HepG2 (cell line): ENCODE measurements around the gene UQCRC1. TPM values are rescaled to one million over a fixed set of nuclear protein-coding genes. Genes with fewer than 3 reads are reported as not detected.

Experiments used
- ATAC-seq: fragments of 200-7000 bp; cut with Tn5 transposase; 3 replicates; pipeline ENCODE4 v1.9.1; 2020; ENCODE audit warnings: mild to moderate bottlenecking, moderate library complexity
- BruUV-seq: library from RNA; stranded (reverse); fragments of 400-500 nt; replicated peaks from 2 replicates; lab custom pipeline; 2021; lab: Mats Ljungman, UMichigan
- CTCF ChIA-PET: fragments of 300-600 bp; formaldehyde crosslinking; extraction: SDS; loops from one replicate; lab custom pipeline; 2021; ENCODE audit warnings: low total read pairs, inconsistent platforms, low intra/inter-chr PET ratio; lab: Yijun Ruan, JAX
- POLR2A ChIA-PET: fragments of 350-600 bp; sonication (Branson Sonifier 250); formaldehyde crosslinking; loops from one replicate; lab custom pipeline; 2020; ENCODE audit warnings: antibody characterized with exemption, inconsistent platforms; lab: Yijun Ruan, JAX
- DNase-seq: peaks from one replicate; pipeline ENCODE4 v3.0.0-alpha.2; 2015; ENCODE audit warnings: low spot score
- FAIRE-seq: peaks from 3 replicates; lab custom pipeline; 2011; peaks lifted over from hg19 to GRCh38; lab: Jason Lieb, UNC
- H2AFZ ChIP-seq: one replicate; pipeline ENCODE4 v1.6.1; 2011; ENCODE audit warnings: low read length, inconsistent platforms
- H3K27ac ChIP-seq: fragments of 300-600 bp; 3 replicates; pipeline ENCODE4 v1.8.0; 2011; ENCODE audit warnings: mixed run types, mild to moderate bottlenecking, mixed read lengths, low read length, inconsistent platforms; ENCODE audit not compliant: insufficient read depth; ENCODE audit errors: extremely low read length
- H3K27me3 ChIP-seq, 2 experiments: fragments of 200-600 bp in 1 of 2; 2 replicates in 1 of 2; 3 replicates in 1 of 2; pipeline versions ENCODE4 v1.6.0 to v1.8.0; 2011; ENCODE audit warnings: low read length in 2 of 2, mild to moderate bottlenecking in 2 of 2, moderate library complexity in 2 of 2, inconsistent platforms in 1 of 2; ENCODE audit not compliant: insufficient read depth in 2 of 2, control insufficient read depth in 1 of 2
- H3K36me3 ChIP-seq, 2 experiments: fragments of 200-600 bp in 1 of 2; replicated peaks in 1 of 2; 2 replicates in 1 of 2; 3 replicates in 1 of 2; pipeline versions ENCODE4 v1.5.1 to v1.8.0; 2011; ENCODE audit warnings: low read length in 2 of 2, inconsistent platforms in 1 of 2; ENCODE audit not compliant: insufficient read depth in 2 of 2, control insufficient read depth in 1 of 2
- H3K4me1 ChIP-seq: 2 replicates; pipeline ENCODE4 v1.5.1; 2012; ENCODE audit warnings: low read length, inconsistent platforms; ENCODE audit not compliant: insufficient read depth
- H3K4me2 ChIP-seq: 2 replicates; pipeline ENCODE4 v1.6.0; 2011; ENCODE audit warnings: low read depth, low read length, inconsistent platforms
- H3K4me3 ChIP-seq, 3 experiments: fragments of 200-600 bp in 1 of 3; sonication (generic), shearing (Covaris generic) in 1 of 3; replicated peaks in 1 of 3; 2 replicates each; pipeline ENCODE4 v1.5.1; 2011 to 2016; ENCODE audit warnings: low read length in 3 of 3, inconsistent platforms in 2 of 3, low read depth in 2 of 3, mild to moderate bottlenecking in 2 of 3, control low read depth in 1 of 3, mixed read lengths in 1 of 3; ENCODE audit not compliant: insufficient read depth in 1 of 3
- H3K79me2 ChIP-seq: one replicate; pipeline ENCODE4 v1.6.1; 2011; ENCODE audit warnings: low read length, inconsistent platforms; ENCODE audit not compliant: insufficient read depth
- H3K9ac ChIP-seq: 2 replicates; pipeline ENCODE4 v1.6.0; 2011; ENCODE audit warnings: mild to moderate bottlenecking, low read depth, low read length, inconsistent platforms; ENCODE audit not compliant: insufficient read depth
- H3K9me3 ChIP-seq: 2 replicates; pipeline ENCODE4 v1.5.1; 2012; ENCODE audit warnings: mild to moderate bottlenecking, low read length
- H4K20me1 ChIP-seq: 2 replicates; pipeline ENCODE4 v1.6.0; 2011; ENCODE audit warnings: inconsistent platforms, mild to moderate bottlenecking, low read length, moderate library complexity; ENCODE audit not compliant: insufficient read depth
- NPAS2 ChIP-seq: sonication (generic); formaldehyde crosslinking; IDR thresholded peaks from 2 replicates; pipeline ENCODE4 v1.8.0; 2022; ENCODE audit warnings: mild to moderate bottlenecking, missing genetic modification reagents, borderline replicate concordance
- PHF21A ChIP-seq: sonication (generic); formaldehyde crosslinking; IDR thresholded peaks from 2 replicates; pipeline ENCODE4 v1.5.0; 2020; ENCODE audit warnings: mild to moderate bottlenecking, missing genetic modification reagents
- TBL1XR1 ChIP-seq: fragments of 150-350 bp; IDR thresholded peaks from 2 replicates; pipeline ENCODE4 v1.6.1; 2014; ENCODE audit warnings: borderline replicate concordance, low read length; ENCODE audit not compliant: partially characterized antibody
- ZFX ChIP-seq: sonication (generic); formaldehyde crosslinking; IDR thresholded peaks from 2 replicates; pipeline ENCODE4 v1.4.0; 2020; ENCODE audit warnings: mild to moderate bottlenecking, low read depth, missing genetic modification reagents, moderate library complexity
- ZNF747 ChIP-seq: sonication (generic); formaldehyde crosslinking; IDR thresholded peaks from 2 replicates; pipeline ENCODE4 v1.8.1; 2023; ENCODE audit warnings: missing genetic modification reagents, mild to moderate bottlenecking, borderline replicate concordance
- ZSCAN25 ChIP-seq: sonication (generic); formaldehyde crosslinking; IDR thresholded peaks from 2 replicates; pipeline ENCODE4 v1.8.0; 2022; ENCODE audit warnings: mild to moderate bottlenecking, missing genetic modification reagents
- WGBS: methylation state at CpG from one replicate; pipeline ENCODE4 v1.1.6; 2017; ENCODE audit warnings: low lambda C conversion rate; 5-methylcytosine and 5-hydroxymethylcytosine counted together
- in situ Hi-C: cut with HindIII; loops from 2 replicates; pipeline ENCODE4 v1.10.0; 2017; ENCODE audit warnings: low pct_unique_long_range_greater_than_20kb; ENCODE audit not compliant: extremely low pct_ligation_motif_present
- intact Hi-C: fragments of 100-400 bp; cut with micrococcal nuclease; formaldehyde crosslinking; loops from one replicate; pipeline ENCODE4 v1.10.0; 2022; ENCODE audit not compliant: unreplicated experiment
- polyA plus RNA-seq, 8 experiments: library from polyadenylated mRNA; depleted of rRNA in 3 of 8; stranded (reverse) in 7 of 8; unstranded in 1 of 8; fragments of >200 nt; fragmentation: Illumina TruSeq in 4 of 8; extraction: Trizol in 4 of 8; gene quantifications; 2 replicates each; pipeline versions ENCODE4 v1.2.1 to v1.2.3, GENCODE V29; 2011 to 2016; ENCODE audit warnings: low read depth in 4 of 8, missing spikeins in 1 of 8, mixed read lengths in 1 of 8; ENCODE audit not compliant: insufficient read depth in 1 of 8
- total RNA-seq, 5 experiments: library from RNA; depleted of rRNA; stranded (reverse); fragments of >200 nt; fragmentation: Illumina TruSeq; extraction: Trizol; gene quantifications; 2 replicates each; pipeline ENCODE4 v1.2.3, GENCODE V29; 2016; ENCODE audit warnings: low read depth in 1 of 5
- TF ChIP-seq, protein P1 (sequence below), 2 experiments: sonication (generic) in 1 of 2; formaldehyde crosslinking in 1 of 2; IDR thresholded peaks; 2 replicates each; pipeline versions ENCODE4 v1.4.0 to v1.6.1; 2018 to 2020; ENCODE audit warnings: missing genetic modification reagents in 2 of 2, borderline replicate concordance in 1 of 2, low read depth in 1 of 2, mild to moderate bottlenecking in 1 of 2, missing biosample characterization in 1 of 2
- TF ChIP-seq, protein P2 (sequence below): sonication (generic); formaldehyde crosslinking; IDR thresholded peaks from 2 replicates; pipeline ENCODE4 v1.8.1; 2023; ENCODE audit warnings: mild to moderate bottlenecking, missing genetic modification reagents, borderline replicate concordance
- TF ChIP-seq, protein P3 (sequence below): sonication (generic); formaldehyde crosslinking; IDR thresholded peaks from 2 replicates; pipeline ENCODE4 v1.4.0; 2020; ENCODE audit warnings: mild to moderate bottlenecking, missing genetic modification reagents
- TF ChIP-seq, protein P4 (sequence below): sonication (generic); formaldehyde crosslinking; IDR thresholded peaks from 2 replicates; pipeline ENCODE4 v1.8.0; 2023; ENCODE audit warnings: mild to moderate bottlenecking, missing genetic modification reagents
- TF ChIP-seq, protein P5 (sequence below): sonication (generic); formaldehyde crosslinking; IDR thresholded peaks from 2 replicates; pipeline ENCODE4 v1.4.0; 2020; ENCODE audit warnings: low read depth, missing genetic modification reagents

UQCRC1 gene
- total and polyA plus RNA-seq, 2 of the 13 experiments (the other 11 are each of a cell fraction or from before 2014, with no cell fraction given), result 316 to 680 TPM

DNA sequence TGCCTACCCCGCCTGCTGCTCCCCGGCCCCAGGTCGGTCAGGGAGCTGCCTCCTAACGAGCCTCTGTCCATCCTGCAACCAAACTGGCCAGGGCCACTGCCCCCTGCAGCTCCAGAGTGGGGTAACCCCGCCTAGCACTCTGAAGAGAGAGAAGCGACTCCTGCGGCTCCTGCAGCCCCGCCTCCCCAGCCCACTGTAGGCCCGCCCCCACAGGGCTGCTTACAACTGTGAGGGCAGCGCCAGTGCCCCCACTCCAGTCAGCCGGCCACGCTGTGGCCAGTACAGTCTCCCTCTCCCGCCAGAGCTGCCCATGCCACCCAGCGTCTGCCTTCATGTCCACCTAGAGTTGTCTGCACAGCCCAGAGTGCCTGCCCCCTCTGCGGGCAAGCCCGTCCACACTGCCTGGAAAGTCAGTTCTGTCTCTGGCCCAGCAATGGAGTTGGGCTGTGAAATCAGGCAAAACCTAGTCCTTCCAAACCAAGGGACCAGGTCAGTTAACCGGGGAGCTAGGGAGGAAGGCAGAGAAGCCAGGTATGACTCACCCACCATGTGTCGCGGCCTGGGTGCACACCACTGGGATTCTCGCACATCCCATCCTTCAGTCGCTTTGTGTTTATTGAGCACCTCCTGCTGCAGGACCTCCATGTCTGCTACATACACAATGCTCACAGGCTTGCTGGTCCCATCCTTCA, 48.3 kb downstream of the UQCRC1 start (continued):
- TF ChIP-seq, protein P1, sequence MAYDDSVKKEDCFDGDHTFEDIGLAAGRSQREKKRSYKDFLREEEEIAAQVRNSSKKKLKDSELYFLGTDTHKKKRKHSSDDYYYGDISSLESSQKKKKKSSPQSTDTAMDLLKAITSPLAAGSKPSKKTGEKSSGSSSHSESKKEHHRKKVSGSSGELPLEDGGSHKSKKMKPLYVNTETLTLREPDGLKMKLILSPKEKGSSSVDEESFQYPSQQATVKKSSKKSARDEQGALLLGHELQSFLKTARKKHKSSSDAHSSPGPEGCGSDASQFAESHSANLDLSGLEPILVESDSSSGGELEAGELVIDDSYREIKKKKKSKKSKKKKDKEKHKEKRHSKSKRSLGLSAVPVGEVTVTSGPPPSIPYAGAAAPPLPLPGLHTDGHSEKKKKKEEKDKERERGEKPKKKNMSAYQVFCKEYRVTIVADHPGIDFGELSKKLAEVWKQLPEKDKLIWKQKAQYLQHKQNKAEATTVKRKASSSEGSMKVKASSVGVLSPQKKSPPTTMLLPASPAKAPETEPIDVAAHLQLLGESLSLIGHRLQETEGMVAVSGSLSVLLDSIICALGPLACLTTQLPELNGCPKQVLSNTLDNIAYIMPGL (CRISPR knock-in tag; IDR thresholded peaks at IDR 0.05; ENCODE audit: borderline replicate concordance in 1 of 2, low read depth in 1 of 2), result peak; percentile 28 to 52; a peak in 1 of 4 replicates
- TF ChIP-seq, protein P2, sequence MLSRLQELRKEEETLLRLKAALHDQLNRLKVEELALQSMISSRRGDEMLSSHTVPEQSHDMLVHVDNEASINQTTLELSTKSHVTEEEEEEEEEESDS (CRISPR knock-in tag), result no peak
- TF ChIP-seq, protein P3, sequence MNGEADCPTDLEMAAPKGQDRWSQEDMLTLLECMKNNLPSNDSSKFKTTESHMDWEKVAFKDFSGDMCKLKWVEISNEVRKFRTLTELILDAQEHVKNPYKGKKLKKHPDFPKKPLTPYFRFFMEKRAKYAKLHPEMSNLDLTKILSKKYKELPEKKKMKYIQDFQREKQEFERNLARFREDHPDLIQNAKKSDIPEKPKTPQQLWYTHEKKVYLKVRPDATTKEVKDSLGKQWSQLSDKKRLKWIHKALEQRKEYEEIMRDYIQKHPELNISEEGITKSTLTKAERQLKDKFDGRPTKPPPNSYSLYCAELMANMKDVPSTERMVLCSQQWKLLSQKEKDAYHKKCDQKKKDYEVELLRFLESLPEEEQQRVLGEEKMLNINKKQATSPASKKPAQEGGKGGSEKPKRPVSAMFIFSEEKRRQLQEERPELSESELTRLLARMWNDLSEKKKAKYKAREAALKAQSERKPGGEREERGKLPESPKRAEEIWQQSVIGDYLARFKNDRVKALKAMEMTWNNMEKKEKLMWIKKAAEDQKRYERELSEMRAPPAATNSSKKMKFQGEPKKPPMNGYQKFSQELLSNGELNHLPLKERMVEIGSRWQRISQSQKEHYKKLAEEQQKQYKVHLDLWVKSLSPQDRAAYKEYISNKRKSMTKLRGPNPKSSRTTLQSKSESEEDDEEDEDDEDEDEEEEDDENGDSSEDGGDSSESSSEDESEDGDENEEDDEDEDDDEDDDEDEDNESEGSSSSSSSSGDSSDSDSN (CRISPR knock-in tag), result peak; percentile 48; the same call in 1 of the 2 replicates
- 0 out of 2 replicates have a peak, but pooled peaks have one; percentile 26 for TF ChIP-seq PHF21A
- peak; percentile 23; the same call in 1 of the 2 replicates for TF ChIP-seq ZFX (CRISPR knock-in tag)
- TF ChIP-seq, all 625 proteins: peak for 54

DNA sequence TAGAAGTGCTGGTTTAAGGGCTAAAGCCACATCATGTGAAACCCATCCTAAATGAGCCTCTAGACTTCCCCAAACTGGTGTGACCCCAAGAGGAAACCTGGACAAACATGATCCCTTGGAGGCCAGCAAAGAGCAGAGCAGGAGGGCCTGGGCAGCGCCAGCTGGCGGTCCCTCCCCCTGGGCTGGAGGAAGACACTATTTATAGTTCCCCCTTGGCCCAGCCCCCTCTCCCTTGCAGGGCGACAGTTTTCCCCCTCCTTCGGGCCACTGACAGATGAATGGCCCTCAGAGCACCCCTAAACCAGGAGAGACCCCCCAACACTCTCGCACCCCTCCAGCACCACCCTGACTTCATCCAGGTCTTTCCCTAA, 48.8 kb downstream of the UQCRC1 start:
- peak overlapping the region; percentile 34 for H3K27ac ChIP-seq
- CTCF ChIA-PET, result no interaction called here
- TF ChIP-seq ZSCAN25, result no peak
- TF ChIP-seq, protein P4, sequence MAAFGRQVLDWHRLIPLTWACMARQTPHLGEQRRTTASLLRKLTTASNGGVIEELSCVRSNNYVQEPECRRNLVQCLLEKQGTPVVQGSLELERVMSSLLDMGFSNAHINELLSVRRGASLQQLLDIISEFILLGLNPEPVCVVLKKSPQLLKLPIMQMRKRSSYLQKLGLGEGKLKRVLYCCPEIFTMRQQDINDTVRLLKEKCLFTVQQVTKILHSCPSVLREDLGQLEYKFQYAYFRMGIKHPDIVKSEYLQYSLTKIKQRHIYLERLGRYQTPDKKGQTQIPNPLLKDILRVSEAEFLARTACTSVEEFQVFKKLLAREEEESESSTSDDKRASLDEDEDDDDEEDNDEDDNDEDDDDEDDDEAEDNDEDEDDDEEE (CRISPR knock-in tag), result no peak
- TF ChIP-seq NPAS2 (CRISPR knock-in tag), result 0 out of 2 replicates have a peak, but pooled peaks have one; percentile 38
- TF ChIP-seq, protein P5, sequence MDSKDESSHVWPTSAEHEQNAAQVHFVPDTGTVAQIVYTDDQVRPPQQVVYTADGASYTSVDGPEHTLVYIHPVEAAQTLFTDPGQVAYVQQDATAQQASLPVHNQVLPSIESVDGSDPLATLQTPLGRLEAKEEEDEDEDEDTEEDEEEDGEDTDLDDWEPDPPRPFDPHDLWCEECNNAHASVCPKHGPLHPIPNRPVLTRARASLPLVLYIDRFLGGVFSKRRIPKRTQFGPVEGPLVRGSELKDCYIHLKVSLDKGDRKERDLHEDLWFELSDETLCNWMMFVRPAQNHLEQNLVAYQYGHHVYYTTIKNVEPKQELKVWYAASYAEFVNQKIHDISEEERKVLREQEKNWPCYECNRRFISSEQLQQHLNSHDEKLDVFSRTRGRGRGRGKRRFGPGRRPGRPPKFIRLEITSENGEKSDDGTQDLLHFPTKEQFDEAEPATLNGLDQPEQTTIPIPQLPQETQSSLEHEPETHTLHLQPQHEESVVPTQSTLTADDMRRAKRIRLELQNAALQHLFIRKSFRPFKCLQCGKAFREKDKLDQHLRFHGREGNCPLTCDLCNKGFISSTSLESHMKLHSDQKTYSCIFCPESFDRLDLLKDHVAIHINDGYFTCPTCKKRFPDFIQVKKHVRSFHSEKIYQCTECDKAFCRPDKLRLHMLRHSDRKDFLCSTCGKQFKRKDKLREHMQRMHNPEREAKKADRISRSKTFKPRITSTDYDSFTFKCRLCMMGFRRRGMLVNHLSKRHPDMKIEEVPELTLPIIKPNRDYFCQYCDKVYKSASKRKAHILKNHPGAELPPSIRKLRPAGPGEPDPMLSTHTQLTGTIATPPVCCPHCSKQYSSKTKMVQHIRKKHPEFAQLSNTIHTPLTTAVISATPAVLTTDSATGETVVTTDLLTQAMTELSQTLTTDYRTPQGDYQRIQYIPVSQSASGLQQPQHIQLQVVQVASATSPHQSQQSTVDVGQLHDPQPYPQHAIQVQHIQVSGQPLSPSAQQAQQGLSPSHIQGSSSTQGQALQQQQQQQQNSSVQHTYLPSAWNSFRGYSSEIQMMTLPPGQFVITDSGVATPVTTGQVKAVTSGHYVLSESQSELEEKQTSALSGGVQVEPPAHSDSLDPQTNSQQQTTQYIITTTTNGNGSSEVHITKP, result 0 out of 2 replicates have a peak, but pooled peaks have one; percentile 3
- TF ChIP-seq TBL1XR1, result no peak
- TF ChIP-seq ZNF747 (CRISPR knock-in tag), result 0 out of 2 replicates have a peak, but pooled peaks have one; percentile 40

More for the DNA sequence above, 48.8 kb downstream of the UQCRC1 start:
- no peak for DNase-seq
- no peak overlapping the region for H2AFZ ChIP-seq
- H3K4me1 ChIP-seq, result peaks cover 82% of the 10 kb centered on the region
- peaks cover 9% of the 10 kb centered on the region for H3K79me2 ChIP-seq
- POLR2A ChIA-PET, result interaction anchor here (0.7 to 3.0 kb wide), 3 partner anchors 64 to 87 kb away, joined by 3 to 7 read pairs (median 4); partner anchors contain the start of gene SLC26A6
- no peaks in the 10 kb centered on the region for H4K20me1 ChIP-seq
- peak overlapping the region; percentile 42; the same call in 1 of the 2 replicates for H3K9ac ChIP-seq
- H3K27me3 ChIP-seq, result no peaks in the 10 kb centered on the region; a peak in 1 of 5 replicates
- 36% methylated on average over 5 of the region's 5 CpGs for WGBS
- ATAC-seq, result no peak
- H3K4me2 ChIP-seq, result peak overlapping the region; percentile 86
- no peaks in the 10 kb centered on the region for H3K36me3 ChIP-seq
- H3K9me3 ChIP-seq, result no peaks in the 10 kb centered on the region
- H3K4me3 ChIP-seq, result peak overlapping the region; percentile 53 to 68 (median 59)
- in situ Hi-C loops, result no loop called here
- FAIRE-seq, result no peak
- intact Hi-C loops, result no loop called here
- BruUV-seq, result no TSS peak
